Prostate gland (tissue), 2 donors: ENCODE data around the gene CACNA1A. TPM values are rescaled to one million over a fixed set of nuclear protein-coding genes. Genes with fewer than 3 reads are reported as not detected.
A peak's percentile ranks its signal among the peaks of the same experiment; 100 is the strongest.
"Not testable (repeated sequence)": the region's sequence is repeated elsewhere in the genome, so short reads cannot be mapped to it uniquely, and the experiment has no call there.

Source experiments
- DNase-seq: peaks from one replicate; pipeline ENCODE4 v3.0.0-alpha.2; 2019; ENCODE audit warnings: low spot score
- H3K27ac ChIP-seq, 2 donors: fragments of 200-600 bp; sonication (generic); 2 replicates each; pipeline ENCODE4 v1.5.1; 2017 to 2019
- H3K27me3 ChIP-seq: fragments of 200-600 bp; sonication (generic); replicated peaks from 2 replicates; pipeline ENCODE4 v1.5.1; 2019; ENCODE audit not compliant: insufficient read depth
- H3K36me3 ChIP-seq, 2 donors: fragments of 200-600 bp; sonication (generic); 1 replicate in 1 of 2; 2 replicates in 1 of 2; pipeline versions ENCODE4 v1.5.1 to v1.8.1; 2017 to 2019
- H3K4me1 ChIP-seq: fragments of 200-600 bp; sonication (generic); replicated peaks from 2 replicates; pipeline ENCODE4 v1.5.1; 2019
- H3K4me3 ChIP-seq, 2 donors: fragments of 200-600 bp; sonication (generic); 2 replicates each; pipeline ENCODE4 v1.5.1; 2017 to 2019
- H3K9me3 ChIP-seq: fragments of 200-600 bp; sonication (generic); 2 replicates; pipeline ENCODE4 v1.5.1; 2017
- POLR2A ChIP-seq: fragments of 450-650 bp; IDR thresholded peaks from one replicate; pipeline ENCODE4 v1.6.1; 2016; ENCODE audit warnings: antibody characterized with exemption, mild to moderate bottlenecking
- POLR2AphosphoS5 ChIP-seq: sonication (generic); formaldehyde crosslinking; IDR thresholded peaks from one replicate; pipeline ENCODE4 v1.6.1; 2017; ENCODE audit warnings: antibody characterized with exemption
- WGBS: methylation state at CpG from one replicate; pipeline ENCODE4 v1.1.5; 2018; 5-methylcytosine and 5-hydroxymethylcytosine counted together
- intact Hi-C: fragments of 100-400 bp; cut with DNase I; formaldehyde crosslinking; loops from one replicate; pipeline ENCODE4 v1.14.2; 2022
- total RNA-seq, 2 donors: library from RNA; depleted of rRNA; stranded (reverse); fragments of >200 nt; gene quantifications; one replicate each; pipeline ENCODE4 v1.1.0, GENCODE V29; 2016
- TF ChIP-seq, protein P1 (sequence below), 4 experiments: fragments of 200-600 bp in 2 of 4; fragments of 450-650 bp in 2 of 4; sonication (generic) in 2 of 4; IDR thresholded peaks; 1 replicate in 3 of 4; 2 replicates in 1 of 4; pipeline ENCODE4 v1.5.1; 2016 to 2019; ENCODE audit warnings: antibody characterized with exemption in 4 of 4, mild to moderate bottlenecking in 2 of 4, moderate library complexity in 2 of 4

Gene CACNA1A
- total RNA-seq, 2 donors from 2014 or later, result 0.46 to 12.4 TPM

- intact Hi-C loops, result no loop called here
- no peak for DNase-seq
- WGBS, result 59% methylated on average over 8 of the region's 8 CpGs
- no peak overlapping the region for H3K27ac ChIP-seq
- H3K27me3 ChIP-seq, result no peaks in the 10 kb centered on the region
- H3K4me1 ChIP-seq, result no peaks in the 10 kb centered on the region
- H3K9me3 ChIP-seq, result no peaks in the 10 kb centered on the region
- H3K4me3 ChIP-seq, result no peak overlapping the region
- H3K36me3 ChIP-seq, result no peaks in the 10 kb centered on the region
- TF ChIP-seq, protein P1, sequence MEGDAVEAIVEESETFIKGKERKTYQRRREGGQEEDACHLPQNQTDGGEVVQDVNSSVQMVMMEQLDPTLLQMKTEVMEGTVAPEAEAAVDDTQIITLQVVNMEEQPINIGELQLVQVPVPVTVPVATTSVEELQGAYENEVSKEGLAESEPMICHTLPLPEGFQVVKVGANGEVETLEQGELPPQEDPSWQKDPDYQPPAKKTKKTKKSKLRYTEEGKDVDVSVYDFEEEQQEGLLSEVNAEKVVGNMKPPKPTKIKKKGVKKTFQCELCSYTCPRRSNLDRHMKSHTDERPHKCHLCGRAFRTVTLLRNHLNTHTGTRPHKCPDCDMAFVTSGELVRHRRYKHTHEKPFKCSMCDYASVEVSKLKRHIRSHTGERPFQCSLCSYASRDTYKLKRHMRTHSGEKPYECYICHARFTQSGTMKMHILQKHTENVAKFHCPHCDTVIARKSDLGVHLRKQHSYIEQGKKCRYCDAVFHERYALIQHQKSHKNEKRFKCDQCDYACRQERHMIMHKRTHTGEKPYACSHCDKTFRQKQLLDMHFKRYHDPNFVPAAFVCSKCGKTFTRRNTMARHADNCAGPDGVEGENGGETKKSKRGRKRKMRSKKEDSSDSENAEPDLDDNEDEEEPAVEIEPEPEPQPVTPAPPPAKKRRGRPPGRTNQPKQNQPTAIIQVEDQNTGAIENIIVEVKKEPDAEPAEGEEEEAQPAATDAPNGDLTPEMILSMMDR (IDR thresholded peaks at IDR 0.05), result no peak
Observed at GRCh38 chr19:13176345-13176744, 329.9 kb downstream of the CACNA1A start.

- DNase-seq, result no peak
- Histone ChIP-seq H3K4me3 (no peak overlapping the region), H3K27ac (no peak overlapping the region), H3K27me3 (no peaks in the 10 kb centered on the region), H3K9me3 (no peaks in the 10 kb centered on the region), H3K4me1 (no peaks in the 10 kb centered on the region), H3K36me3 (no peaks in the 10 kb centered on the region)
- WGBS, result 80% methylated on average over 12 of the region's 12 CpGs
- TF ChIP-seq POLR2AphosphoS5, result no peak
- TF ChIP-seq, protein P1 (IDR thresholded peaks at IDR 0.05), result no peak
- TF ChIP-seq POLR2A, result no peak
- intact Hi-C loops, result no loop called here
Observed at GRCh38 chr19:13173139-13173737, 333.0 kb downstream of the CACNA1A start.

- no peaks in the 10 kb centered on the region for H3K9me3 ChIP-seq
- H3K27me3 ChIP-seq, result no peaks in the 10 kb centered on the region
- H3K36me3 ChIP-seq, result no peaks in the 10 kb centered on the region
- intact Hi-C loops, result no loop called here
- no peaks in the 10 kb centered on the region for H3K4me1 ChIP-seq
- no peak overlapping the region for H3K4me3 ChIP-seq
- DNase-seq, result peak; percentile 58
- TF ChIP-seq POLR2A, result no peak
- no peak for TF ChIP-seq POLR2AphosphoS5
- TF ChIP-seq, protein P1 (IDR thresholded peaks at IDR 0.05), result no peak
- peak overlapping the region in 1 of 2 donors; percentile 18 for H3K27ac ChIP-seq
- WGBS, result 45% methylated on average over 18 of the region's 18 CpGs
Observed at GRCh38 chr19:13172346-13173138, 333.7 kb downstream of the CACNA1A start.

DNA sequence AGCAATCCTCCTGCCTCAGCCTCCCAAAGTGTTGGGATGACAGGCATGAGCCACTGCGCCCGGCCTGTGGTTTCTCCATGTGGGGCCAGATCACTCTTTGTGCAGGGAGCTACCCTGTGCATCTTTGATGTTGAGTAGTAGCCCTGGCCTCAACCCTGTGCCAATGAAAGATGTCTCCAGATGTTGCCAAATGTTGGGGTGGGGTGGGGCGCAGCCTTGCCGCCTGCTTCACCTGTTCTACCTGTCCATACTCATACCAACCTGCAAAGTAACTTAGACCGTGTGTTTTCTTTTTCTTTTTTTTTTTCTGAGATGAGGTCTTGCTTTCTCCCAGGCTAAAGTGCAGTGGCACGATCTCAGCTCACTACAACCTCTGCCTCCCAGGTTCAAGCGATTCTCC lies 335.1 kb downstream of the CACNA1A start:
- no peak for DNase-seq
- intact Hi-C loops, result no loop called here
- H3K4me3 ChIP-seq, result no peak overlapping the region
- H3K27ac ChIP-seq, result no peak overlapping the region
- 89% methylated on average over 7 of the region's 7 CpGs for WGBS
- H3K9me3 ChIP-seq, result no peaks in the 10 kb centered on the region
- H3K27me3 ChIP-seq, result no peaks in the 10 kb centered on the region
- H3K4me1 ChIP-seq, result no peaks in the 10 kb centered on the region
- no peaks in the 10 kb centered on the region for H3K36me3 ChIP-seq
- TF ChIP-seq, protein P1 (IDR thresholded peaks at IDR 0.05), result no peak
- TF ChIP-seq POLR2AphosphoS5 (no peak), POLR2A (no peak)

DNA sequence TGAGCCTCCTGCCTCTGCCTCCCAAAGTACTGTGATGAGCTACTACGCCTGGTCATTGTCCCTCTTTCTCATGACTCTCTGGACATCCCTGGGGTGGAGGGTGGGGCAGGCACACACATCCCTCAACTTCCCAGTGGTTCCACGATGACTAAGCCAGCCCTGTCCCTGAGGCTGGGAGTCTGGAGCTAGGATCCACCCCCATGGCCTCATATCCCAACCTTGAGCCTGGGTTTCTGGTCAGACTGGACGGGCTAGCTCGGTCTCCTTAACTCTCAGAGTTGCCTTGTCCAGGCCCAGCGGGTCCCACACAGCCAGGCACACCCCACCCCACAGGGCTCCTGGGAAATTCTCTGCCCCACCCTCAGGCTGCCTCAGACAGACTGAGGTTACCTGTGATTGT lies 336.5 kb downstream of the CACNA1A start:
- H3K36me3 ChIP-seq, result no peaks in the 10 kb centered on the region
- no peak overlapping the region for H3K4me3 ChIP-seq
- no peaks in the 10 kb centered on the region for H3K27me3 ChIP-seq
- no peak overlapping the region for H3K27ac ChIP-seq
- 75% methylated on average over 5 of the region's 5 CpGs for WGBS
- intact Hi-C loops, result no loop called here
- H3K4me1 ChIP-seq, result no peaks in the 10 kb centered on the region
- TF ChIP-seq, protein P1 (IDR thresholded peaks at IDR 0.05), result no peak
- no peak for TF ChIP-seq POLR2A
- no peaks in the 10 kb centered on the region for H3K9me3 ChIP-seq
- DNase-seq, result no peak

- H3K27me3 ChIP-seq, H3K4me3 ChIP-seq, H3K9me3 ChIP-seq, H3K27ac ChIP-seq, intact Hi-C loops, H3K4me1 ChIP-seq, DNase-seq, H3K36me3 ChIP-seq: not testable (repeated sequence)
- 89% methylated on average over 3 of the region's 3 CpGs for WGBS
Observed at GRCh38 chr19:13166151-13166550, 340.1 kb downstream of the CACNA1A start.
